Liver (tissue), 9 donors: Measurements from ENCODE around the gene USP21. TPM values are rescaled to one million over a fixed set of nuclear protein-coding genes. Genes with fewer than 3 reads are reported as not detected.

Experiments used
- DNase-seq: peaks from one replicate; pipeline ENCODE4 v3.0.0-alpha.2; 2017; ENCODE audit warnings: low spot score
- H3K27ac ChIP-seq, 2 donors: one replicate each; pipeline ENCODE4 v1.7.0; 2013; ENCODE audit warnings: inconsistent platforms in 2 of 2, low read length in 2 of 2, control low read depth in 1 of 2, low read depth in 1 of 2, mild to moderate bottlenecking in 1 of 2
- H3K27me3 ChIP-seq, 4 donors: one replicate each; pipeline versions ENCODE4 v1.6.1 to v1.7.0; 2013; ENCODE audit warnings: low read length in 3 of 4, inconsistent platforms in 1 of 4, mild to moderate bottlenecking in 1 of 4, moderate library complexity in 1 of 4; ENCODE audit not compliant: control insufficient read depth in 4 of 4, insufficient read depth in 4 of 4
- H3K36me3 ChIP-seq, 4 donors: one replicate each; pipeline versions ENCODE4 v1.6.1 to v1.7.0; 2013; ENCODE audit warnings: low read length in 3 of 4, mild to moderate bottlenecking in 3 of 4, low read depth in 1 of 4, moderate library complexity in 1 of 4; ENCODE audit not compliant: control insufficient read depth in 4 of 4, insufficient read depth in 3 of 4
- H3K4me1 ChIP-seq, 4 donors: one replicate each; pipeline versions ENCODE4 v1.6.1 to v1.7.0; 2013; ENCODE audit warnings: low read length in 3 of 4, mild to moderate bottlenecking in 3 of 4, moderate library complexity in 1 of 4; ENCODE audit not compliant: control insufficient read depth in 4 of 4, insufficient read depth in 4 of 4
- H3K4me3 ChIP-seq, 3 donors: one replicate each; pipeline versions ENCODE4 v1.6.1 to v1.7.0; 2013; ENCODE audit warnings: low read length in 3 of 3, control low read depth in 1 of 3, low read depth in 1 of 3, mild to moderate bottlenecking in 1 of 3
- H3K9ac ChIP-seq, 2 donors: one replicate each; pipeline ENCODE4 v1.7.0; 2013; ENCODE audit warnings: low read length in 2 of 2, mild to moderate bottlenecking in 2 of 2, moderate library complexity in 2 of 2, control low read depth in 1 of 2, low read depth in 1 of 2
- H3K9me3 ChIP-seq, 4 donors: one replicate each; pipeline versions ENCODE4 v1.6.1 to v1.7.0; 2013; ENCODE audit warnings: low read length in 3 of 4; ENCODE audit not compliant: control insufficient read depth in 4 of 4
- CTCF ChIP-seq: fragments of 150-350 bp; IDR thresholded peaks from 2 replicates; pipeline ENCODE4 v1.5.1; 2017; ENCODE audit warnings: improper control_type of control experiment, low read depth, low read length; ENCODE audit not compliant: missing input control
- EGR1 ChIP-seq, 2 donors: IDR thresholded peaks; 2 replicates each; pipeline ENCODE4 v1.6.1; 2016 to 2018; ENCODE audit warnings: antibody characterized with exemption in 2 of 2, low read depth in 2 of 2
- FOXA1 ChIP-seq: IDR thresholded peaks from 2 replicates; pipeline ENCODE4 v1.6.1; 2016; ENCODE audit warnings: antibody characterized with exemption
- FOXA2 ChIP-seq: IDR thresholded peaks from 2 replicates; pipeline ENCODE4 v1.6.1; 2016; ENCODE audit warnings: antibody characterized with exemption
- GABPA ChIP-seq, 2 donors: IDR thresholded peaks in 1 of 2; conservative IDR thresholded peaks in 1 of 2; 2 replicates each; pipeline ENCODE4 v1.6.1; 2016; ENCODE audit warnings: antibody characterized with exemption in 2 of 2, mild to moderate bottlenecking in 1 of 2, moderate library complexity in 1 of 2
- HNF4A ChIP-seq, 2 donors: conservative IDR thresholded peaks; 2 replicates each; pipeline ENCODE4 v1.6.1; 2016; ENCODE audit warnings: antibody characterized with exemption in 2 of 2, mild to moderate bottlenecking in 2 of 2
- HNF4G ChIP-seq: IDR thresholded peaks from 2 replicates; pipeline ENCODE4 v1.6.1; 2016; ENCODE audit warnings: antibody characterized with exemption
- JUND ChIP-seq, 2 donors: IDR thresholded peaks; 2 replicates each; pipeline ENCODE4 v1.6.1; 2016; ENCODE audit warnings: antibody characterized with exemption in 2 of 2
- NR2F2 ChIP-seq: IDR thresholded peaks from 2 replicates; pipeline ENCODE4 v1.6.1; 2016; ENCODE audit warnings: antibody characterized with exemption
- RAD21 ChIP-seq, 2 donors: IDR thresholded peaks; 2 replicates each; pipeline ENCODE4 v1.6.1; 2016; ENCODE audit warnings: antibody characterized with exemption in 2 of 2, mild to moderate bottlenecking in 2 of 2
- RXRA ChIP-seq, 2 donors: IDR thresholded peaks; 2 replicates each; pipeline ENCODE4 v1.6.1; 2017 to 2018; ENCODE audit warnings: antibody characterized with exemption in 2 of 2, mild to moderate bottlenecking in 1 of 2
- SP1 ChIP-seq: IDR thresholded peaks from 2 replicates; pipeline ENCODE4 v1.6.1; 2018; ENCODE audit warnings: antibody characterized with exemption, mild to moderate bottlenecking
- TAF1 ChIP-seq: conservative IDR thresholded peaks from 2 replicates; pipeline ENCODE4 v1.6.1; 2016; ENCODE audit warnings: antibody characterized with exemption, mild to moderate bottlenecking
- YY1 ChIP-seq: IDR thresholded peaks from 2 replicates; pipeline ENCODE4 v1.6.1; 2016; ENCODE audit warnings: antibody characterized with exemption, mild to moderate bottlenecking
- WGBS: extraction: QIAGEN DNeasy Blood & Tissue Kit; methylation state at CpG from one replicate; pipeline ENCODE4 v1.1.7; 2013; 5-methylcytosine and 5-hydroxymethylcytosine counted together
- polyA plus RNA-seq, 2 donors: library from polyadenylated mRNA; stranded (reverse) in 1 of 2; unstranded in 1 of 2; fragments of 200-250 nt in 1 of 2; fragments of >200 nt in 1 of 2; fragmentation: Nextera tagmentation in 1 of 2; extraction: Ambion mirVana in 1 of 2; gene quantifications; one replicate each; pipeline versions ENCODE4 v1.2.1 to v1.2.3, GENCODE V29; 2013 to 2015
- total RNA-seq, 2 donors: library from RNA; depleted of rRNA; stranded (reverse); fragments of >200 nt; gene quantifications; one replicate each; pipeline ENCODE4 v1.2.3, GENCODE V29; 2014
- TF ChIP-seq, protein P1 (sequence below): IDR thresholded peaks from 2 replicates; pipeline ENCODE4 v1.6.1; 2016; ENCODE audit warnings: antibody characterized with exemption
- TF ChIP-seq, protein P2 (sequence below): IDR thresholded peaks from 2 replicates; pipeline ENCODE4 v1.6.1; 2016; ENCODE audit warnings: antibody characterized with exemption
- TF ChIP-seq, protein P3 (sequence below): IDR thresholded peaks from 2 replicates; pipeline ENCODE4 v1.6.1; 2016; ENCODE audit warnings: antibody characterized with exemption, mild to moderate bottlenecking
- TF ChIP-seq, protein P4 (sequence below): IDR thresholded peaks from 2 replicates; pipeline ENCODE4 v1.6.1; 2016; ENCODE audit warnings: antibody characterized with exemption
- donor health status: healthy.
- donor health status: healthy.
- donor health status: healthy.
- donor health status: healthy.
- donor health status: healthy.

The USP21 gene
- total and polyA plus RNA-seq, 4 donors, result 4.1 to 9.0 (median 6.5) TPM

DNA sequence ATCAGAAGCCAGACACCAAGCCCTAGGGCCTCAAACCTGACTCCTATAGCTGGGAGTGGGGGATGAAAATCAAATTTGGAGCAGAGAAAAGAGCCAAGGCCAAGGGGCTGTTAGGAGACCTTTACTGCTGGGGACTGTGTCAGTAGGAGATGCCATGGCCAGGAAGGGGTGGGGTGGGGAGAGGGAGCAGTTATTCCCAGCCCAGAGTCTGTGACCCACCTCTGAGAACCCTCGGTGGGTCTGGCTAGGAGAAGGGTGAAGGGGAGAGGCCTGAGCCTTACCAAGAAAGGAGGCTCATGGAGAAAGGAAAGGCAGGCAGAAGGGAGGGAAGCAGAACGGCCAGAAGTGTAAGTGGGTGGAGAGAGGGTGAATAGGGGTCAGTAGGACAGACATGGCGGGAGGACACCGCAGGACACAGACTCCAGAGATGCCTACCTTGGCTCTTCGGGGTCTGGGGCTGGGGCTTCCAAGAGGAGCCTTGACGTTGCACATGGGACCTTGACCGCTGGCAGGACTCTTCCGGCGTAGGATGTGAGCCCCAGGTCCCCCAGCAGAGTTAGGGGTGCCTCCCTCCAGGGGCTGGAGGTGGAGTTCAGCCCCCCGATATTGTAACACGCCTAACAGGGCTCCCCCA is 38.4 kb downstream of the USP21 start:
- Histone ChIP-seq H3K4me1 (peaks cover 10 to 34% (median 24%) of the 10 kb centered on the region in 4 donors), H3K9ac (no peak overlapping the region), H3K4me3 (peak overlapping the region; percentile 2 to 29 (median 21)), H3K36me3 (no peaks in the 10 kb centered on the region), H3K27me3 (no peaks in the 10 kb centered on the region), H3K27ac (peak overlapping the region; percentile 73 to 95), H3K9me3 (no peaks in the 10 kb centered on the region)
- TF ChIP-seq FOXA2, result no peak
- TF ChIP-seq TAF1, result no peak
- TF ChIP-seq CTCF, result no peak
- no peak for TF ChIP-seq JUND (IDR thresholded peaks at IDR 0.05)
- TF ChIP-seq RAD21 (IDR thresholded peaks at IDR 0.05), result no peak
- no peak for TF ChIP-seq HNF4A (conservative IDR thresholded peaks at IDR 0.05)
- no peak for TF ChIP-seq FOXA1
- TF ChIP-seq, protein P1, sequence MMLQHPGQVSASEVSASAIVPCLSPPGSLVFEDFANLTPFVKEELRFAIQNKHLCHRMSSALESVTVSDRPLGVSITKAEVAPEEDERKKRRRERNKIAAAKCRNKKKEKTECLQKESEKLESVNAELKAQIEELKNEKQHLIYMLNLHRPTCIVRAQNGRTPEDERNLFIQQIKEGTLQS, result no peak
- no peak for TF ChIP-seq NR2F2
- no peak for TF ChIP-seq GABPA (IDR thresholded peaks at IDR 0.05 in 1 of 2, conservative IDR thresholded peaks at IDR 0.05 in 1 of 2)
- TF ChIP-seq, protein P2, sequence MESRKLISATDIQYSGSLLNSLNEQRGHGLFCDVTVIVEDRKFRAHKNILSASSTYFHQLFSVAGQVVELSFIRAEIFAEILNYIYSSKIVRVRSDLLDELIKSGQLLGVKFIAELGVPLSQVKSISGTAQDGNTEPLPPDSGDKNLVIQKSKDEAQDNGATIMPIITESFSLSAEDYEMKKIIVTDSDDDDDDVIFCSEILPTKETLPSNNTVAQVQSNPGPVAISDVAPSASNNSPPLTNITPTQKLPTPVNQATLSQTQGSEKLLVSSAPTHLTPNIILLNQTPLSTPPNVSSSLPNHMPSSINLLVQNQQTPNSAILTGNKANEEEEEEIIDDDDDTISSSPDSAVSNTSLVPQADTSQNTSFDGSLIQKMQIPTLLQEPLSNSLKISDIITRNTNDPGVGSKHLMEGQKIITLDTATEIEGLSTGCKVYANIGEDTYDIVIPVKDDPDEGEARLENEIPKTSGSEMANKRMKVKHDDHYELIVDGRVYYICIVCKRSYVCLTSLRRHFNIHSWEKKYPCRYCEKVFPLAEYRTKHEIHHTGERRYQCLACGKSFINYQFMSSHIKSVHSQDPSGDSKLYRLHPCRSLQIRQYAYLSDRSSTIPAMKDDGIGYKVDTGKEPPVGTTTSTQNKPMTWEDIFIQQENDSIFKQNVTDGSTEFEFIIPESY, result no peak
- no peak for TF ChIP-seq YY1
- TF ChIP-seq, protein P3, sequence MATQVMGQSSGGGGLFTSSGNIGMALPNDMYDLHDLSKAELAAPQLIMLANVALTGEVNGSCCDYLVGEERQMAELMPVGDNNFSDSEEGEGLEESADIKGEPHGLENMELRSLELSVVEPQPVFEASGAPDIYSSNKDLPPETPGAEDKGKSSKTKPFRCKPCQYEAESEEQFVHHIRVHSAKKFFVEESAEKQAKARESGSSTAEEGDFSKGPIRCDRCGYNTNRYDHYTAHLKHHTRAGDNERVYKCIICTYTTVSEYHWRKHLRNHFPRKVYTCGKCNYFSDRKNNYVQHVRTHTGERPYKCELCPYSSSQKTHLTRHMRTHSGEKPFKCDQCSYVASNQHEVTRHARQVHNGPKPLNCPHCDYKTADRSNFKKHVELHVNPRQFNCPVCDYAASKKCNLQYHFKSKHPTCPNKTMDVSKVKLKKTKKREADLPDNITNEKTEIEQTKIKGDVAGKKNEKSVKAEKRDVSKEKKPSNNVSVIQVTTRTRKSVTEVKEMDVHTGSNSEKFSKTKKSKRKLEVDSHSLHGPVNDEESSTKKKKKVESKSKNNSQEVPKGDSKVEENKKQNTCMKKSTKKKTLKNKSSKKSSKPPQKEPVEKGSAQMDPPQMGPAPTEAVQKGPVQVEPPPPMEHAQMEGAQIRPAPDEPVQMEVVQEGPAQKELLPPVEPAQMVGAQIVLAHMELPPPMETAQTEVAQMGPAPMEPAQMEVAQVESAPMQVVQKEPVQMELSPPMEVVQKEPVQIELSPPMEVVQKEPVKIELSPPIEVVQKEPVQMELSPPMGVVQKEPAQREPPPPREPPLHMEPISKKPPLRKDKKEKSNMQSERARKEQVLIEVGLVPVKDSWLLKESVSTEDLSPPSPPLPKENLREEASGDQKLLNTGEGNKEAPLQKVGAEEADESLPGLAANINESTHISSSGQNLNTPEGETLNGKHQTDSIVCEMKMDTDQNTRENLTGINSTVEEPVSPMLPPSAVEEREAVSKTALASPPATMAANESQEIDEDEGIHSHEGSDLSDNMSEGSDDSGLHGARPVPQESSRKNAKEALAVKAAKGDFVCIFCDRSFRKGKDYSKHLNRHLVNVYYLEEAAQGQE, result no peak
- TF ChIP-seq, protein P4, sequence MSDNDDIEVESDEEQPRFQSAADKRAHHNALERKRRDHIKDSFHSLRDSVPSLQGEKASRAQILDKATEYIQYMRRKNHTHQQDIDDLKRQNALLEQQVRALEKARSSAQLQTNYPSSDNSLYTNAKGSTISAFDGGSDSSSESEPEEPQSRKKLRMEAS, result no peak
- TF ChIP-seq EGR1 (IDR thresholded peaks at IDR 0.05; ENCODE audit: low read depth in 2 of 2), result no peak
- no peak for TF ChIP-seq HNF4G
- TF ChIP-seq RXRA (IDR thresholded peaks at IDR 0.05), result no peak
- TF ChIP-seq SP1, result no peak
- DNase-seq, result no peak
- 75% methylated on average over 11 of the region's 11 CpGs for WGBS
